Vagina (tissue), 2 donors: ENCODE data around the gene ADGRF1.

ENCODE experiments used
- CTCF ChIP-seq, 3 experiments: fragments of 450-650 bp in 2 of 3; fragments of 200-600 bp in 1 of 3; sonication (generic) in 1 of 3; IDR thresholded peaks; one replicate each; pipeline ENCODE4 v1.5.1; 2017 to 2019; ENCODE audit warnings: antibody characterized with exemption in 3 of 3, mild to moderate bottlenecking in 2 of 3, moderate library complexity in 2 of 3
- POLR2A ChIP-seq, 2 donors: fragments of 450-650 bp; IDR thresholded peaks; one replicate each; pipeline ENCODE4 v1.6.1; 2017; ENCODE audit warnings: antibody characterized with exemption in 2 of 2, mild to moderate bottlenecking in 2 of 2, moderate library complexity in 2 of 2

GRCh38 chr6:47016261-47016660, 25.9 kb downstream of the ADGRF1 start:
- TF ChIP-seq CTCF (IDR thresholded peaks at IDR 0.05) = no peak
- TF ChIP-seq POLR2A (IDR thresholded peaks at IDR 0.05) = no peak
